Measurements from ENCODE around the gene UXS1.

The UXS1 gene

GRCh38 chr2:106147159-106147558, 46.9 kb downstream of the UXS1 start:
- ChIA-PET POLR2A (no interaction called here), CTCF (no interaction called here)
- DNase-seq (ENCODE audit: low read depth, low spot score) = peak; percentile 29
- TF ChIP-seq CTCF (IDR thresholded peaks at IDR 0.05; ENCODE audit: insufficient read depth, low read length, missing control alignments) = no peak
- no peak overlapping the region for H3K4me3 ChIP-seq (ENCODE audit: low read depth, low read length)

DNA sequence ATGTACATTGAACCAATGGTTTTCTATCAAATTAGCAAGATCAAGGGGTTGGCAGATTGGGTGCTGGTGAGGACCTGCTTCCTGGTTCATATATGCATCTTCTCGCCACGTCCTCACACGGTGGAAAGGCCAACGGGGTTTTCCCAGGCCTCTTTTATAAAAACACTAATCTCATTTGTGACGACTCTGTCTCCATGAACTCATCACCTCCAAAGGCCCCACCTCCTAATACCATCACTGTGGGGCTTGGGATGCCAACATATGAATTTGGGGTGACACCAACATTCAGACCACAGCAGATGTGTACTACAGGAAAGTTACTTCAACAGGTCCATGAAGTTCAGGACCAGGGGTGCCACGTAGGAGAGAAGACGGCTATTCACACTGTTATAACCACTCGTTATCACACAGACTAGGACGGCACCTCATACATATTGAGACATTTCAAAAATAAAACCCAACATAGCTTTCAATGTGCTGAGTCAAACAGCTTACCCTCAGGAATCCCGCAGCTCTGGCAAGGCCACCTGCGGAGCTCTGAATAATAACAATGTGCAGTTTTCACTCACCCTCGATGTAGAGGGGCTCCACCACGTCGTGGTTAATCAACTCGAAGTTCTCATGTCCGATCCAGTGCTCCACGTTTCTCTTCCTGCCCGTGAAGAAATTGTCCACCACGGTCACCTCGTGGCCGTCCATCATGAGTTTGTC, 49.3 kb downstream of the UXS1 start:
- ChIA-PET CTCF (no interaction called here), POLR2A (no interaction called here)
- DNase-seq (ENCODE audit: low read depth, low spot score) = no peak
- TF ChIP-seq CTCF (IDR thresholded peaks at IDR 0.05; ENCODE audit: insufficient read depth, low read length, missing control alignments) = no peak
- H3K4me3 ChIP-seq (ENCODE audit: low read depth, low read length) = no peak overlapping the region

- ChIA-PET CTCF (no interaction called here), POLR2A (no interaction called here)
- H3K4me3 ChIP-seq (ENCODE audit: low read depth, low read length) = no peak overlapping the region
- DNase-seq (ENCODE audit: low read depth, low spot score) = no peak
- TF ChIP-seq CTCF (IDR thresholded peaks at IDR 0.05; ENCODE audit: insufficient read depth, low read length, missing control alignments) = no peak
Measured at GRCh38 chr2:106143495-106144215, 50.4 kb downstream of the UXS1 start.

- no peak overlapping the region for H3K4me3 ChIP-seq (ENCODE audit: low read depth, low read length)
- no peak for DNase-seq (ENCODE audit: low read depth, low spot score)
- ChIA-PET CTCF (no interaction called here), POLR2A (no interaction called here)
- no peak for TF ChIP-seq CTCF (IDR thresholded peaks at IDR 0.05; ENCODE audit: insufficient read depth, low read length, missing control alignments)
Measured at GRCh38 chr2:106142683-106143082, 51.4 kb downstream of the UXS1 start.

DNA sequence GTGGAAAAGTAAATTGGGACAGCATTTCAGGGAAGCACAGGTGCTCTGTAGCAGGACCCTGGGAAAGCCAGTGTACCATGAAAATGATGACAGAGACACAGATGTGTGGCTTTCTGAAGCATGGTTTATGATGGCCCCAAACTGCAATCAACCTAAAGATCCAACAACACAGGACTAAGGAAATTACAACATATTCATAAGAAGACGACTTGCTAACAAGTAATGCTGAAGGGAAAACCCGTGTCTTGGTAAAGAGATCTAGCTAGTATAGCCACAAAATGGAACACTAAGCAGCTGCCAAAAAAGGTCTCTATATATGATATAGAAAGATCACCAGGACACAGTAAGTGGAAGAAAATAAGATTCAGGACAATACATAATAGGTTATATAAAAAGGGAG, 53.2 kb downstream of the UXS1 start:
- no peak for TF ChIP-seq CTCF (IDR thresholded peaks at IDR 0.05; ENCODE audit: insufficient read depth, low read length, missing control alignments)
- H3K4me3 ChIP-seq (ENCODE audit: low read depth, low read length) = no peak overlapping the region
- ChIA-PET POLR2A (no interaction called here), CTCF (interaction anchor here (0.5 kb wide), 1 partner anchor 555 kb away, joined by 3 read pairs; no protein-coding TSS in a partner anchor)
- DNase-seq (ENCODE audit: low read depth, low spot score) = no peak

GRCh38 chr2:106140113-106140512, 54.0 kb downstream of the UXS1 start:
- CTCF ChIA-PET = no interaction called here
- DNase-seq (ENCODE audit: low read depth, low spot score) = no peak
- TF ChIP-seq CTCF (IDR thresholded peaks at IDR 0.05; ENCODE audit: insufficient read depth, low read length, missing control alignments) = no peak
- POLR2A ChIA-PET = no interaction called here
- H3K4me3 ChIP-seq (ENCODE audit: low read depth, low read length) = no peak overlapping the region
